GM19372 (cell line): ENCODE measurements around the gene PXDN.

Experiments used
- ATAC-seq: cut with Tn5 transposase; IDR thresholded peaks from one replicate; pipeline ENCODE4 v1.9.1; 2021; ENCODE audit warnings: mild to moderate bottlenecking, low read depth, moderate library complexity; ENCODE audit not compliant: unreplicated experiment

Gene PXDN

GRCh38 chr2:1621041-1621440 lies 123.3 kb downstream of the PXDN start:
- no peak for ATAC-seq

DNA sequence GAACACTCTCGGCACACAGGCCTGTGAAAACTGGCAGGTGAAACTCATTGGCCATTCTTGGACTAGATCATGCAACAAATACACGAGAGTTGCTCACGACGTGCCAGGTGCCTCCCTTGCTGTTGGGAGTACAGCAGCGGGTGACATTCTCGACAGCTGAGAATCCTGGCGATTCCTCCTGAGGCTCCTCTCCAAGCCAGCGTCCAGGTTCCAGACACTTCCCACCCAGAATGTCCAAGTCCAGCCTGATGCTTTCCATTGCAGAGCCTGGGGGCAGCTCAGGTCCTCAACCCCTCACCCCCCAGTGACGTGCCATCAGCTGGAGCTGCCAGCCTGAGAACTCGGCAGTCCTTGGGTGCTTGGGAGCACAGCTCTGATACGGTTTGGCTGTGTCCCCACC lies 124.2 kb downstream of the PXDN start:
- ATAC-seq: no peak

- ATAC-seq: no peak
These were observed 124.8 kb downstream of the PXDN start for GRCh38 chr2:1619556-1619955.

DNA sequence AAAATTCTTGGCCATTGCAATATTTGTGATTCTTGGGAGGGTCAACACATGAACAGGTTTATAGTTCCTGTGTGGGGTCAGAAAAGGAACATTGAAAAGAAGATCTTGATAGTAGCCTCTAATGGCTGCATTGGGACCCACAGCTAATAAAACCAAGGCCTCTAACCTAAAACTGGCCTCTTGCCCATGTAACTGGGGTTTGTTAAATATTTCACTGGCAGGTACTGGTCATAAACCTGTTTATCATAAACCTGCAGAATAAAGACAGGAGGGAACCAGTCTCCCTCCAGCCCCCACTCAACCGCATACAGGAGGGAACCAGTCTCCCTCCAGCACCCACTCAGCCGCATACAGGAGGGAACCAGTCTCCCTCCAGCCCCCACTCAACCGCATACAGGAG lies 125.3 kb downstream of the PXDN start:
- ATAC-seq: no peak

- no peak for ATAC-seq
These were observed 125.9 kb downstream of the PXDN start for GRCh38 chr2:1618191-1618961.

GRCh38 chr2:1617425-1618021 lies 126.8 kb downstream of the PXDN start:
- no peak for ATAC-seq

GRCh38 chr2:1614564-1614963 lies 129.8 kb downstream of the PXDN start:
- no peak for ATAC-seq

GRCh38 chr2:1613731-1614354 lies 130.5 kb downstream of the PXDN start:
- no peak for ATAC-seq

GRCh38 chr2:1613078-1613445 lies 131.3 kb downstream of the PXDN start:
- ATAC-seq: no peak

DNA sequence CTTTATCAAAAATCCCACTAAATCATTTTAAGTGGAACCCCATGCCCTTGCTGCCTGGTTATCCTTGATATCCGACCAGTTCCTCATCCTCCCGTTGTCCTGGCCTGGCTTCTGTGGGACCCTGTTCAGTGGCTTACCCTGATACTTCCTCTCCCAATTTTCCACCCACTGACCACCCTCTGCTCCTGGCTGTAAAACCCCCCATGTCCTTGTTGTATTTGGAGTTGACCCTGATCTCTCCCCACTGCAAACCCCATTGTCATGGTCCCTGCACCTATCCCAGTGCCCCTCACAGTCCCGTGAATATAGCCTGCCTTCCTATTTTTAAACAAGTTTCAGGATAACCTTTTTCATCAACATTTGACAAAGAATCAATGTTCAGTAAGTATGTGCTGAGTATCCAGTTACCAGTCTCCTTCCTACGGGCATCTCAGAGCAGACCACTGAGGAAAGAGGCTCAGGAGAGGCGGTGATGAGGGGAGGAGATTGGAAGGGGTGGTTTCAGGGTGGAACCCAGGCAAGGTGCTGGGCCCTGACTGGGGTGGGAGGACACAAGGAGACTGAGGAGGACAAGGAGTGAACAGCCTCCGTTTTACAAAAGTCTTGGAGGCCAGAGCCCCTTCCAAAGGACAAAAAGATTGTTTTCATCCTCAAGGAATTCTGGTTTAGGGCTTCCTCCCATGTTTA lies 131.8 kb downstream of the PXDN start:
- ATAC-seq: no peak

DNA sequence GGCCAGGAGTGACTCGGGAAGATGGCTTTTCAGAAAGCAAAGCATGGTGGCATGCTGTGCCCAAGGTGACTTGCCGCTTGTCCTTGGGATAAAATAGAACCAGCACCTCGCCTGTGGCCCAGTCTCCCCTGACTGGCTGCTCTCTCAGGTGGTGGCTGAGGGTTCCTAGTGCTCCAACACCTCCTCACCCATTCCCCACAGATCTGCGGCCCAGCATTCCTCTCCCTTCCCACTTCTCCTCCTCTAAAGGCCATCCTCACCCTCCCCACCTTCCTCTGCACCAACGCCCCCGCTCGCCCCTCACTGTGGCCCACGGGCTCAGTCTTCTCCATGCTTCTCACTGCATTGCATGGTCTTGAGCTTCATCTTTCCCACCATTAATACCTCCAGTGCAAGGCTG lies 132.4 kb downstream of the PXDN start:
- no peak for ATAC-seq

- no peak for ATAC-seq
These were observed 134.2 kb downstream of the PXDN start for GRCh38 chr2:1610096-1610485.

DNA sequence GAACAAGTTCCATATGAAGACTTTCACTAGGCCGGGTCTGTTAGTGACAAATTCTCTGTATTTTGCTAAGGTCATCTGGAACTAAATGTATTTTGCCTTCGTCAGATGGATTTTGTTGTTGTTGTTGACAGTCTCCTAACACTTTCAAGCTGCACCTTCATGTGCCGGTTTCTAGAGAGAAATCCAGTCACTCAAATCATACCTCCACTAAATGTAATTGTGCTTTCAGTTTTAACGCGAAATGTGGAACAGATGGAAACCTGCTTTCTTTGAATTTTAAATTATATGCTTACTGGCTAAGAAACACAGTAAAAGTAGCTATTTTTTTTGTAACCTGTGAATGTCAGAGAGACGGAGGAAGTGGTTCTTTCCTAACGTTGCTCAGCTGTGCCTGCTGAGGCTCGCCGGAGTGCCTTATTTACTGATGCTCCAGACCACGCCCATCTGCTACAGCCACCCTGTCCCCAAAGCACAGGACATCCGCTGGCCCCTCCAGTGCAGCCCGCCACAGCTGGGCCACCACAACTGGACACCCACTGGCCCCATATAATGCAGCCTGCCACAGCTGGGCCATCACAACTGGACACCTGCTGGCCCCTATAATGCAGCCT lies 134.7 kb downstream of the PXDN start:
- no peak for ATAC-seq

DNA sequence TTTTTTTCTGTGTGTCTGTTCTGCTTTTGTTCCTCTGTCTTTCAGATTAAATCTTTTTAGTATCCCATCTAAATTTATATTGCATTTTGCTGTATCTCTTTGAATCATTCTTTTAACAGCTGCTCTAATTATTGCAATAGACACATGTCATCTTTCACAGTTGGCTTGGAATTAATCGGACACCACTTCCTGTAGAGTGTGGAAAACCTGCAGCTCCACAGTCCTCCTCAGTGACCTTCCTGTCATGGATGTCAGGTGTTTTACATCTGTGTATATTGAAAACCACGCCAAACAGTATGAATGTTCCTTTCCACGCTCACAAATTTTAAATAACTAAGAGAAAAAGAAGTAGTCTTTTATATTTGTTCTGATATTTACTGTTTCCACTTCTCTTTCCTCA lies 135.3 kb downstream of the PXDN start:
- no peak for ATAC-seq

- ATAC-seq: no peak
These were observed 136.2 kb downstream of the PXDN start for GRCh38 chr2:1607971-1608688.

DNA sequence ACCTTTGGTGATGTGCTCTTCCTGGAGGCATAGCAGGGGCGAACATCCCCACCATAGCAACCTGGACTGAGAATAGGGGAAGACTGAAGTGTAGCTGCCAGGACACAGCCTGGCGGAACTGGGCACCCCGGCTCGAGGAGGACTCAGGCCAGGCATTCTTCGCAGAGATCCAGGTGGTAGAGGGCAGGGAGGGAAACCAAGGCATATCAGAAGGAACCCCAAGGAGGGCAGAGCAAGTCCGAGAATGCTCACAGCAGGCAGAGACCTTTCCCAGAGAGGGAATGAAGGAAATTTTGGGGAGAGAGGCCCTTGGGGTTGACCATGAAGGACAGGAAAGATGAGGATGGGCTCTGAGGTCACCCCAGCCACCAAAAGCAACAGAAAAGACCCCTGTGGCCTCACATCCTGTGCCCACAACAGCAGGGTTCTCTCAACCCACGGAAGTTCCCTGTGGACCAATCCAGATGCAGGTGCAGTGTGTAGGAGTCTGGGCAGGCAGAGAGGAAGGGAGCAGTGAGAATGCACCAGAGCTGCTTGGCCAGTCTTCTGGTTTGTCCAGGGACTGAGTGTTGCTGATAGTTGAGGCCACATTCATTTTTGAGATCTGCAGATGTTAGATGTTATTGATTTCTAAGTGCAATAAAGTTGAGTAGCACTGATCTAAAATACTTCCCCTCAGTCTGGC lies 136.9 kb downstream of the PXDN start:
- ATAC-seq: no peak

GRCh38 chr2:1606421-1607235 lies 137.7 kb downstream of the PXDN start:
- ATAC-seq: no peak

GRCh38 chr2:1606046-1606400 lies 138.3 kb downstream of the PXDN start:
- ATAC-seq: no peak
